OCI-LY1 (cell line): Measurements from ENCODE around the gene EMC8.

Experiments
- H2AFZ ChIP-seq: fragments of 200-600 bp; sonication (generic), shearing (Covaris generic); 2 replicates; pipeline ENCODE4 v1.6.0; 2014; ENCODE audit warnings: antibody characterized with exemption, mild to moderate bottlenecking, low read length
- H3F3A ChIP-seq: fragments of 200-600 bp; sonication (generic), shearing (Covaris generic); 2 replicates; pipeline ENCODE4 v1.6.0; 2014; ENCODE audit warnings: mild to moderate bottlenecking, antibody characterized with exemption, low read length, moderate library complexity; ENCODE audit not compliant: insufficient read depth
- H3K27ac ChIP-seq: fragments of 200-600 bp; sonication (generic); 2 replicates; pipeline ENCODE4 v1.5.1; 2014; ENCODE audit warnings: low read length, mixed run types, mild to moderate bottlenecking, low read depth; ENCODE audit not compliant: poor library complexity, severe bottlenecking
- H3K27me3 ChIP-seq: fragments of 200-600 bp; sonication (generic); 2 replicates; pipeline ENCODE4 v1.6.0; 2014; ENCODE audit warnings: antibody characterized with exemption, mild to moderate bottlenecking, low read length, moderate library complexity; ENCODE audit not compliant: insufficient read depth
- H3K36me3 ChIP-seq: fragments of 200-600 bp; sonication (generic); 2 replicates; pipeline ENCODE4 v1.6.1; 2014; ENCODE audit warnings: mild to moderate bottlenecking, antibody characterized with exemption, low read length, moderate library complexity, mixed read lengths; ENCODE audit not compliant: insufficient read depth
- H3K4me1 ChIP-seq: fragments of 200-600 bp; sonication (generic); 2 replicates; pipeline ENCODE4 v1.5.1; 2014; ENCODE audit warnings: mild to moderate bottlenecking, low read length, moderate library complexity; ENCODE audit not compliant: insufficient read depth, severe bottlenecking
- H3K4me2 ChIP-seq: fragments of 200-600 bp; sonication (generic), shearing (Covaris generic); 2 replicates; pipeline ENCODE4 v1.6.1; 2014; ENCODE audit warnings: low read length
- H3K4me3 ChIP-seq: fragments of 200-600 bp; sonication (generic); 2 replicates; pipeline ENCODE4 v1.5.1; 2014; ENCODE audit warnings: low read length, low read depth, mild to moderate bottlenecking, mixed read lengths; ENCODE audit not compliant: poor library complexity, severe bottlenecking
- H3K79me2 ChIP-seq: fragments of 200-600 bp; shearing (Covaris generic); 2 replicates; pipeline ENCODE4 v1.6.1; 2016; ENCODE audit warnings: mixed run types, low read length, mixed read lengths; ENCODE audit not compliant: insufficient read depth
- H3K9ac ChIP-seq: fragments of 200-600 bp; sonication (generic), shearing (Covaris generic); 2 replicates; pipeline ENCODE4 v1.6.1; 2014; ENCODE audit warnings: mild to moderate bottlenecking, low read length, mixed read lengths
- H3K9me2 ChIP-seq: fragments of 200-600 bp; sonication (generic), shearing (Covaris generic); 2 replicates; pipeline ENCODE4 v1.6.1; 2014; ENCODE audit warnings: low read depth, mild to moderate bottlenecking, low read length, mixed read lengths
- H3K9me3 ChIP-seq: fragments of 200-600 bp; shearing (Covaris generic); 2 replicates; pipeline ENCODE4 v1.6.1; 2014; ENCODE audit warnings: low read length, mixed read lengths
- H4K20me1 ChIP-seq: fragments of 200-600 bp; sonication (generic), shearing (Covaris generic); 2 replicates; pipeline ENCODE4 v1.6.0; 2016; ENCODE audit warnings: mild to moderate bottlenecking, low read length; ENCODE audit not compliant: insufficient read depth
- CTCF ChIP-seq: fragments of 200-600 bp; sonication (generic), shearing (Covaris generic); IDR thresholded peaks from 2 replicates; pipeline ENCODE4 v1.5.1; 2017; ENCODE audit warnings: mild to moderate bottlenecking, antibody characterized with exemption, low read length, moderate library complexity, mixed read lengths
- EZH2 ChIP-seq: fragments of 200-600 bp; sonication (generic), shearing (Covaris generic); IDR thresholded peaks from 2 replicates; pipeline ENCODE4 v1.8.0; 2017; ENCODE audit warnings: borderline replicate concordance, mixed run types, mild to moderate bottlenecking, antibody characterized with exemption, low read length, moderate library complexity, mixed read lengths

Gene EMC8

DNA sequence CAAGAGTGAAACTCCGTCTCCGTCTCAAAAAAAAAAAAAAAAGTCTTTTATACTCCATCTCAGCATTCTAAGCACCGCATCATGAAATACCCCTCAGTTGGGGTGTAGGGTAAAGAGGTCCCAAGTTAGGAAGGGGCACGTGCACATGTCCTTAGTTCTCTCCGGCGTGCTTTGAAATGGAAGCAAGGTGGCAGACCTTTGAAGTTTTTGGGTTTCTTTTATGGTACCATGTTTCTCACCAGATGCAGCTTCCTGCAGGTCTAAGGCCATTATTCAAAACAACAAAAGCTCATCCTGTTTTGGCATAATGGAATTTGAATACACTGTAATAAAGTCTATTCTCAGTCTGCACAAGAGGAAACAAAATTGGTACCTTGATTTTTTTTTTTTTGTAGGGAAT lies 9.6 kb downstream of the EMC8 start:
- Histone ChIP-seq H3K9me3 (no peaks in the 10 kb centered on the region), H3K79me2 (peaks cover 14% of the 10 kb centered on the region; the same call in 1 of the 2 replicates), H3K9ac (no peak overlapping the region), H3K9me2 (no peaks in the 10 kb centered on the region), H3F3A (no peaks in the 10 kb centered on the region), H3K36me3 (peaks cover 75% of the 10 kb centered on the region), H3K27ac (no peak overlapping the region), H2AFZ (no peak overlapping the region), H3K4me2 (no peak overlapping the region), H3K4me3 (no peak overlapping the region), H3K4me1 (no peaks in the 10 kb centered on the region), H3K27me3 (no peaks in the 10 kb centered on the region), H4K20me1 (no peaks in the 10 kb centered on the region)
- TF ChIP-seq EZH2 (no peak), CTCF (no peak)

GRCh38 chr16:85788819-85789218 lies 10.5 kb downstream of the EMC8 start:
- H3F3A ChIP-seq: no peaks in the 10 kb centered on the region
- H3K9ac ChIP-seq: no peak overlapping the region
- H3K4me1 ChIP-seq: no peaks in the 10 kb centered on the region
- TF ChIP-seq EZH2 (no peak), CTCF (no peak)
- no peaks in the 10 kb centered on the region for H3K9me3 ChIP-seq
- no peak overlapping the region for H2AFZ ChIP-seq
- H3K36me3 ChIP-seq: peaks cover 66% of the 10 kb centered on the region
- no peaks in the 10 kb centered on the region for H4K20me1 ChIP-seq
- peaks cover 6% of the 10 kb centered on the region; the same call in 1 of the 2 replicates for H3K79me2 ChIP-seq
- H3K4me2 ChIP-seq: no peak overlapping the region
- H3K9me2 ChIP-seq: no peaks in the 10 kb centered on the region
- H3K27ac ChIP-seq: no peak overlapping the region
- H3K27me3 ChIP-seq: no peaks in the 10 kb centered on the region
- H3K4me3 ChIP-seq: no peak overlapping the region

DNA sequence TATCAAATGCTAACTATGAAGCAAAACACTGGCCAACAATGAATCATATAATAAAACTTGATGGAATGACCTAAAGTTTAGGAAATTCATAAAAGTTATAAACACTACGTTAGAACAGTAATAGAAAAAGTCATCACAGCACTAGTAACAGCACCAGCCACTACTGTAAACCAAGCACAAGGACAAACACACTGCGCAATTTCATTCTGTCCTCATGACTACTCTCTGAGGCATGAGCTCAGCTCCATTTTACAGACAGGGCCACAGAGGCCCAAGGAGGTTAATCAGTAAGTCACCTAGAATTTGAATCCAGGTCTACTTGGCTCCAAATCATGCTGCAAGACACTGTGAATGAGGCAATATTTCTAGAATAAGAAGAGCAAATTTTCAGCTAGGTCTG lies 13.4 kb downstream of the EMC8 start:
- no peak overlapping the region for H3K4me2 ChIP-seq
- no peaks in the 10 kb centered on the region for H3K9me3 ChIP-seq
- no peak overlapping the region for H3K4me3 ChIP-seq
- H3K9me2 ChIP-seq: no peaks in the 10 kb centered on the region
- no peak for TF ChIP-seq CTCF
- TF ChIP-seq EZH2: no peak
- H3F3A ChIP-seq: no peaks in the 10 kb centered on the region
- no peaks in the 10 kb centered on the region for H3K27me3 ChIP-seq
- no peak overlapping the region for H2AFZ ChIP-seq
- peaks cover 46% of the 10 kb centered on the region; the same call in 1 of the 2 replicates for H3K36me3 ChIP-seq
- no peak overlapping the region for H3K9ac ChIP-seq
- H3K79me2 ChIP-seq: 0 out of 2 replicates have a peak, but pooled peaks cover 6% of the 10 kb centered on the region
- H4K20me1 ChIP-seq: no peaks in the 10 kb centered on the region
- H3K4me1 ChIP-seq: no peaks in the 10 kb centered on the region
- no peak overlapping the region for H3K27ac ChIP-seq
